ENCODE results near the gene TTN.

The TTN gene

DNA sequence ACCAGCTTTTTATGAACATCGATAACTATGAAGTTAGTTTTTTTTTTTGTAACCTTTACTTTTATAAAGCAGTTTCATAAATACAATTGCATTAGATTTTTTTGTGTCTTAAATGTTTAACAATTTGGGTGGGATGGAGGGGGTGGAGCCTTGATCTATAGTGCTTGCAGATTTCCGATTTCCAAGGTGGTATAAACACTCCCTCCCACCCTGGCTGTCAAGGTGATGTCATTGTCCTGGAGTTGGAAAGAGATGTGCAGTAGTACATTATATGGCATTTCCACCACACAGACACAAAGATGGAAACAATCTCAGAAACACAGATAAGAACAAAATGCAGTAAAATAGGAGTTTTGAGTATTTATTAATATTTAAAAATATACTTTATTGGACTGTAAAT, 114.4 kb downstream of the TTN start:
- Histone ChIP-seq H3K4me1 (ENCODE audit: low read length) (no peaks in the 10 kb centered on the region), H3K27ac (ENCODE audit: low read length) (no peak overlapping the region), H3K9ac (ENCODE audit: low read length) (no peak overlapping the region), H3K79me2 (ENCODE audit: low read length) (no peaks in the 10 kb centered on the region), H3K4me3 (ENCODE audit: low read length) (no peak overlapping the region), H2AFZ (ENCODE audit: low read depth, low read length) (no peak overlapping the region), H4K20me1 (ENCODE audit: insufficient read depth, low read length) (no peaks in the 10 kb centered on the region), H3K9me3 (ENCODE audit: insufficient read depth, low read length) (no peaks in the 10 kb centered on the region), H3K36me3 (replicated peaks; ENCODE audit: low read depth, low read length) (no peaks in the 10 kb centered on the region), H3K27me3 (ENCODE audit: low read depth, low read length) (no peaks in the 10 kb centered on the region), H3K4me2 (ENCODE audit: low read length) (no peak overlapping the region)
- no peak for TF ChIP-seq EZH2phosphoT487 (IDR thresholded peaks at IDR 0.05; ENCODE audit: low read depth)
- TF ChIP-seq, protein P1, sequence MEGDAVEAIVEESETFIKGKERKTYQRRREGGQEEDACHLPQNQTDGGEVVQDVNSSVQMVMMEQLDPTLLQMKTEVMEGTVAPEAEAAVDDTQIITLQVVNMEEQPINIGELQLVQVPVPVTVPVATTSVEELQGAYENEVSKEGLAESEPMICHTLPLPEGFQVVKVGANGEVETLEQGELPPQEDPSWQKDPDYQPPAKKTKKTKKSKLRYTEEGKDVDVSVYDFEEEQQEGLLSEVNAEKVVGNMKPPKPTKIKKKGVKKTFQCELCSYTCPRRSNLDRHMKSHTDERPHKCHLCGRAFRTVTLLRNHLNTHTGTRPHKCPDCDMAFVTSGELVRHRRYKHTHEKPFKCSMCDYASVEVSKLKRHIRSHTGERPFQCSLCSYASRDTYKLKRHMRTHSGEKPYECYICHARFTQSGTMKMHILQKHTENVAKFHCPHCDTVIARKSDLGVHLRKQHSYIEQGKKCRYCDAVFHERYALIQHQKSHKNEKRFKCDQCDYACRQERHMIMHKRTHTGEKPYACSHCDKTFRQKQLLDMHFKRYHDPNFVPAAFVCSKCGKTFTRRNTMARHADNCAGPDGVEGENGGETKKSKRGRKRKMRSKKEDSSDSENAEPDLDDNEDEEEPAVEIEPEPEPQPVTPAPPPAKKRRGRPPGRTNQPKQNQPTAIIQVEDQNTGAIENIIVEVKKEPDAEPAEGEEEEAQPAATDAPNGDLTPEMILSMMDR (IDR thresholded peaks at IDR 0.05; ENCODE audit: low read depth, low read length): no peak

DNA sequence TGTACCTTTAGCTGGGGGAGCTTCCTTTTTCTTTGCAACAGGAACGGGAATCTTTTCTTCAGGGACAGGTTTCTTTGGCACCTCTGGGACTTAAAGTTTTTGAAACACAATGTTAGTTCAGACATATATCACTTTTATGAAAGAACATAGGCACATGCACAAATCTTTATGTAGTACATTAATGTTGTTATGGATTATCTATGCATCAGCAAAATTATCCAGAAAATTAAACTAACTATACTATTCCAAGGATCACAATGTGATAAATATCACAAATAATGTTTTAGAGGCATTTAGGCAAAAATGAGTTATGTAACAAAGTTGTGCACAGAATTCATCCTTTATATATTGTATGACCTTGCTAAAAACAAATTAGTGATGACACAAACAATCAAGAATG, 117.4 kb downstream of the TTN start:
- TF ChIP-seq EZH2phosphoT487 (IDR thresholded peaks at IDR 0.05; ENCODE audit: low read depth): no peak
- TF ChIP-seq, protein P1 (IDR thresholded peaks at IDR 0.05; ENCODE audit: low read depth, low read length): no peak
- no peaks in the 10 kb centered on the region for H3K27me3 ChIP-seq (ENCODE audit: low read depth, low read length)

DNA sequence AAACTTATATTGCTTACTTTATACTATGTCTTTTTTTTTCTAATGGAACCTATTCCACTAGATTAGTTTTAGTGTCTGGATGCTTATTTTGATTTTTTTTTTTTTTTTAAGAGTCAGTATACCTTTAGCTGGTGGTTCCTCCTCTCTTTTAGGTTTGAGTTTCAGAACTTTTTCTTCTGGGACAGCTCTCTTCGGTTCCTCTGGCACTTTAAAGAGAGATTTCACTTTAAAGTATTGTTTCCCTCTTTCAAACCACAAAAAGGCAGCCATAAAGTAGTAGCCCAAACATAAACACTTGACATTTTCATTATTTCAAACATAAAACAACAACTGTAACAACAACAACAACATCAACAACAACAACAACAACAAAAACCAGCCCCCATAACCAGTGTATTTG, 123.3 kb downstream of the TTN start:
- no peak overlapping the region for H3K9ac ChIP-seq (ENCODE audit: low read length)
- H3K4me3 ChIP-seq (ENCODE audit: low read length): no peak overlapping the region
- H3K36me3 ChIP-seq (replicated peaks; ENCODE audit: low read depth, low read length): no peaks in the 10 kb centered on the region
- no peaks in the 10 kb centered on the region for H3K27me3 ChIP-seq (ENCODE audit: low read depth, low read length)
- H3K9me3 ChIP-seq (ENCODE audit: insufficient read depth, low read length): no peaks in the 10 kb centered on the region
- H3K79me2 ChIP-seq (ENCODE audit: low read length): no peaks in the 10 kb centered on the region
- TF ChIP-seq EZH2phosphoT487 (IDR thresholded peaks at IDR 0.05; ENCODE audit: low read depth): no peak
- TF ChIP-seq, protein P1 (IDR thresholded peaks at IDR 0.05; ENCODE audit: low read depth, low read length): no peak
- no peak overlapping the region for H3K4me2 ChIP-seq (ENCODE audit: low read length)
- H2AFZ ChIP-seq (ENCODE audit: low read depth, low read length): no peak overlapping the region
- H3K27ac ChIP-seq (ENCODE audit: low read length): no peak overlapping the region
- no peaks in the 10 kb centered on the region for H4K20me1 ChIP-seq (ENCODE audit: insufficient read depth, low read length)
- H3K4me1 ChIP-seq (ENCODE audit: low read length): no peaks in the 10 kb centered on the region

More for the DNA sequence above, 117.4 kb downstream of the TTN start:
- Histone ChIP-seq H3K9me3 (ENCODE audit: insufficient read depth, low read length) (no peaks in the 10 kb centered on the region), H2AFZ (ENCODE audit: low read depth, low read length) (no peak overlapping the region), H3K4me2 (ENCODE audit: low read length) (no peak overlapping the region), H4K20me1 (ENCODE audit: insufficient read depth, low read length) (no peaks in the 10 kb centered on the region), H3K79me2 (ENCODE audit: low read length) (no peaks in the 10 kb centered on the region), H3K36me3 (replicated peaks; ENCODE audit: low read depth, low read length) (no peaks in the 10 kb centered on the region), H3K4me1 (ENCODE audit: low read length) (no peaks in the 10 kb centered on the region), H3K4me3 (ENCODE audit: low read length) (no peak overlapping the region), H3K9ac (ENCODE audit: low read length) (no peak overlapping the region), H3K27ac (ENCODE audit: low read length) (no peak overlapping the region)

DNA sequence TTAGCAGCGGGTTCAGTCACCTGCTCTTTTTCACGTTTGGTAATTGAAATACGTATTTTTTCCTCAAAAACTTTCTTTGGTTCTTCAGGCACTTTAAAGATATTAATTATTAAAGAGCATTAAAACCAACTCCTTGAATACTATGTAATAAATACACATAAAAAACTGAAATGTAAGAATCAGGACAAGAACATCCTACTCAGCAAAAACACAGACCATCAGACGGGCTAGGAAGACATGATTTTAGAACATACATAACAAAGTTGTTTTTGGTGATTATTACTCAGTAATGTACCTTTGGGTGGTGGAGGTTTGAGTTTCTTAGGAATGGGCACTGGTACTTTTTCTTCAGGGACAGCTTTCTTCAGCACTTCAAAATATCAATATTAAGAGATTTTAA, 126.1 kb downstream of the TTN start:
- H3K27me3 ChIP-seq (ENCODE audit: low read depth, low read length): no peaks in the 10 kb centered on the region
- H3K9me3 ChIP-seq (ENCODE audit: insufficient read depth, low read length): no peaks in the 10 kb centered on the region
- H3K36me3 ChIP-seq (replicated peaks; ENCODE audit: low read depth, low read length): no peaks in the 10 kb centered on the region
- H3K79me2 ChIP-seq (ENCODE audit: low read length): no peaks in the 10 kb centered on the region
- H4K20me1 ChIP-seq (ENCODE audit: insufficient read depth, low read length): no peaks in the 10 kb centered on the region
- no peak overlapping the region for H3K27ac ChIP-seq (ENCODE audit: low read length)
- peaks cover 6% of the 10 kb centered on the region; the same call in 1 of the 2 replicates for H3K4me1 ChIP-seq (ENCODE audit: low read length)
- H3K4me2 ChIP-seq (ENCODE audit: low read length): no peak overlapping the region
- H3K4me3 ChIP-seq (ENCODE audit: low read length): no peak overlapping the region
- no peak overlapping the region for H2AFZ ChIP-seq (ENCODE audit: low read depth, low read length)
- no peak overlapping the region for H3K9ac ChIP-seq (ENCODE audit: low read length)
- TF ChIP-seq, protein P1 (IDR thresholded peaks at IDR 0.05; ENCODE audit: low read depth, low read length): no peak
- TF ChIP-seq EZH2phosphoT487 (IDR thresholded peaks at IDR 0.05; ENCODE audit: low read depth): no peak

Data from OCI-LY3 (cell line).